Measurements from ENCODE around the gene CHCHD3. TPM values are rescaled to one million over a fixed set of nuclear protein-coding genes. Genes with fewer than 3 reads are reported as not detected.

Gene CHCHD3
- total and polyA plus RNA-seq, 9 of the 15 experiments (the other 6 are each of a cell fraction or from before 2014, with no cell fraction given): 66.2 to 279 (median 204) TPM

GRCh38 chr7:132759482-132760243, 322.2 kb downstream of the CHCHD3 start (continued):
- TF ChIP-seq ZMIZ1 (IDR thresholded peaks at IDR 0.05; ENCODE audit: low read depth in 2 of 2, low read length in 2 of 2): no peak
- no peak for TF ChIP-seq ZNF696 (CRISPR knock-in tag; conservative IDR thresholded peaks at IDR 0.05)

GRCh38 chr7:132758986-132759385, 322.9 kb downstream of the CHCHD3 start:
- H3K9ac ChIP-seq (ENCODE audit: insufficient read depth in 1 of 2, low read depth in 2 of 2, low read length in 2 of 2): no peak overlapping the region
- DNase-seq (ENCODE audit: extremely low read depth in 1 of 4, low spot score in 3 of 4) (no peak), FAIRE-seq (no peak), ATAC-seq (no peak)
- POLR2A ChIA-PET: interaction anchor here (0.9 kb wide), 1 partner anchor 12 kb away, joined by 3 read pairs; no protein-coding TSS in a partner anchor
- intact Hi-C loops (cut with micrococcal nuclease) (no loop called here), in situ Hi-C loops (cut with MboI) (no loop called here)
- WGBS (ENCODE audit: insufficient coverage, low coverage, missing lambda C conversion rate): 14% methylated on average over 5 of the region's 5 CpGs
- H3K4me1 ChIP-seq (replicated peaks in 1 of 2; ENCODE audit: control insufficient read depth in 2 of 2, insufficient read depth in 2 of 2, low read length in 2 of 2): peaks cover 0 to 4% of the 10 kb centered on the region in 2 experiments; a peak in 1 of 5 replicates
- H3K9me1 ChIP-seq (ENCODE audit: control insufficient read depth, insufficient read depth, low read length): no peaks in the 10 kb centered on the region
- no peak overlapping the region for H2AFZ ChIP-seq (ENCODE audit: low read depth, low read length)
- no peaks in the 10 kb centered on the region; the same call in 1 of the 2 replicates for H4K20me1 ChIP-seq (replicated peaks; ENCODE audit: control insufficient read depth, insufficient read depth, low read length)
- peaks cover 22 to 64% of the 10 kb centered on the region in 2 experiments for H3K27me3 ChIP-seq (ENCODE audit: control insufficient read depth in 2 of 2, insufficient read depth in 2 of 2, low read length in 2 of 2)
- H3K79me2 ChIP-seq (ENCODE audit: control insufficient read depth, insufficient read depth, low read length): no peaks in the 10 kb centered on the region
- no peak overlapping the region for H3K4me3 ChIP-seq
- H3K9me3 ChIP-seq (replicated peaks; ENCODE audit: control insufficient read depth, insufficient read depth, low read depth, low read length): no peaks in the 10 kb centered on the region
- no peak overlapping the region for H3K27ac ChIP-seq (ENCODE audit: extremely low read depth, low read depth, low read length)
- CTCF ChIA-PET (ENCODE audit: low intra/inter-chr PET ratio): no interaction called here
- no TSS peak for BruUV-seq (replicated peaks)
- H3K4me2 ChIP-seq (ENCODE audit: insufficient read depth, low read length): no peak overlapping the region
- no peaks in the 10 kb centered on the region for H3K36me3 ChIP-seq (ENCODE audit: control insufficient read depth, insufficient read depth, low read length)
- TF ChIP-seq ZNF785 (CRISPR knock-in tag; IDR thresholded peaks at IDR 0.05) (no peak), ZNF75A (CRISPR knock-in tag; IDR thresholded peaks at IDR 0.05) (no peak), MEF2D (tag; conservative IDR thresholded peaks at IDR 0.05; ENCODE audit: low read depth) (no peak), GATAD2B (IDR thresholded peaks at IDR 0.05; ENCODE audit: borderline replicate concordance) (no peak), DMBX1 (CRISPR knock-in tag; IDR thresholded peaks at IDR 0.05; ENCODE audit: borderline replicate concordance) (no peak), ZBTB8A (IDR thresholded peaks at IDR 0.05; ENCODE audit: partially characterized antibody) (no peak), FOXO4 (CRISPR knock-in tag; IDR thresholded peaks at IDR 0.05) (no peak), ZFPM2 (CRISPR knock-in tag; IDR thresholded peaks at IDR 0.05) (no peak)
- TF ChIP-seq, protein P1, sequence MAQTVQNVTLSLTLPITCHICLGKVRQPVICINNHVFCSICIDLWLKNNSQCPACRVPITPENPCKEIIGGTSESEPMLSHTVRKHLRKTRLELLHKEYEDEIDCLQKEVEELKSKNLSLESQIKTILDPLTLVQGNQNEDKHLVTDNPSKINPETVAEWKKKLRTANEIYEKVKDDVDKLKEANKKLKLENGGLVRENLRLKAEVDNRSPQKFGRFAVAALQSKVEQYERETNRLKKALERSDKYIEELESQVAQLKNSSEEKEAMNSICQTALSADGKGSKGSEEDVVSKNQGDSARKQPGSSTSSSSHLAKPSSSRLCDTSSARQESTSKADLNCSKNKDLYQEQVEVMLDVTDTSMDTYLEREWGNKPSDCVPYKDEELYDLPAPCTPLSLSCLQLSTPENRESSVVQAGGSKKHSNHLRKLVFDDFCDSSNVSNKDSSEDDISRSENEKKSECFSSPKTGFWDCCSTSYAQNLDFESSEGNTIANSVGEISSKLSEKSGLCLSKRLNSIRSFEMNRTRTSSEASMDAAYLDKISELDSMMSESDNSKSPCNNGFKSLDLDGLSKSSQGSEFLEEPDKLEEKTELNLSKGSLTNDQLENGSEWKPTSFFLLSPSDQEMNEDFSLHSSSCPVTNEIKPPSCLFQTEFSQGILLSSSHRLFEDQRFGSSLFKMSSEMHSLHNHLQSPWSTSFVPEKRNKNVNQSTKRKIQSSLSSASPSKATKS (CRISPR knock-in tag; IDR thresholded peaks at IDR 0.05): no peak

Data from K562 (cell line).